T-cell (primary cell): Measurements from ENCODE around the gene ZNF148. TPM values are rescaled to one million over a fixed set of nuclear protein-coding genes. Genes with fewer than 3 reads are reported as not detected.

ENCODE experiments used
- ATAC-seq, 4 experiments: fragments of 200-7000 bp in 3 of 4; fragments of 150-1000 bp in 1 of 4; cut with Tn5 transposase; replicated peaks in 1 of 4; 1 replicate in 3 of 4; 2 replicates in 1 of 4; pipeline ENCODE4 v1.10.0; 2021; ENCODE audit warnings: moderate library complexity in 3 of 4, mild to moderate bottlenecking in 2 of 4, moderate number of reproducible peaks in 1 of 4
- CTCF ChIA-PET, 2 donors: fragments of 300-600 bp; sonication (Branson Sonifier 250); formaldehyde crosslinking; loops; one replicate each; lab custom pipeline; 2022; ENCODE audit warnings: antibody characterized with exemption in 2 of 2; lab: Charles Lee
- POLR2A ChIA-PET, 2 donors: fragments of 300-600 bp; sonication (Branson Sonifier 250); formaldehyde crosslinking; loops; one replicate each; lab custom pipeline; 2022; ENCODE audit warnings: antibody characterized with exemption in 2 of 2; lab: Charles Lee
- DNase-seq, 35 experiments: peaks; one replicate each; pipeline versions ENCODE4 v3.0.0 to v3.0.0-alpha.2; 2013 to 2023
- H3K27ac ChIP-seq: one replicate; pipeline ENCODE4 v1.5.1; 2013; ENCODE audit warnings: low read length
- H3K27me3 ChIP-seq, 2 experiments: replicated peaks in 1 of 2; 1 replicate in 1 of 2; 2 replicates in 1 of 2; pipeline versions ENCODE4 v1.6.1 to v1.7.0; 2013; ENCODE audit warnings: low read length in 1 of 2, mixed read lengths in 1 of 2; ENCODE audit not compliant: control insufficient read depth in 2 of 2, insufficient read depth in 2 of 2; ENCODE audit errors: extremely low read depth in 1 of 2
- H3K36me3 ChIP-seq, 2 donors: 1 replicate in 1 of 2; 2 replicates in 1 of 2; pipeline versions ENCODE4 v1.6.1 to v1.7.0; 2013; ENCODE audit warnings: low read length in 1 of 2; ENCODE audit not compliant: control insufficient read depth in 2 of 2, insufficient read depth in 1 of 2; ENCODE audit errors: extremely low read depth in 1 of 2
- H3K4me1 ChIP-seq, 2 experiments: 1 replicate in 1 of 2; 2 replicates in 1 of 2; pipeline versions ENCODE4 v1.6.1 to v1.7.0; 2013; ENCODE audit warnings: low read length in 2 of 2, mixed read lengths in 1 of 2; ENCODE audit not compliant: insufficient read depth in 2 of 2, control insufficient read depth in 1 of 2; ENCODE audit errors: extremely low read depth in 1 of 2
- H3K4me3 ChIP-seq, 2 donors: 1 replicate in 1 of 2; 2 replicates in 1 of 2; pipeline versions ENCODE4 v1.5.1 to v1.7.0; 2013; ENCODE audit warnings: mild to moderate bottlenecking in 2 of 2, low read length in 1 of 2, moderate library complexity in 1 of 2; ENCODE audit not compliant: control insufficient read depth in 1 of 2; ENCODE audit errors: extremely low read depth in 1 of 2
- H3K9me3 ChIP-seq: 2 replicates; pipeline ENCODE4 v1.7.0; 2013
- H3K27ac Mint-ChIP-seq, 2 donors: one replicate each; pipeline ENCODE4 v1.8.0; 2020 to 2021; ENCODE audit warnings: mild to moderate bottlenecking in 2 of 2, mixed read lengths in 2 of 2
- H3K27me3 Mint-ChIP-seq, 2 donors: one replicate each; pipeline ENCODE4 v1.8.0; 2021 to 2022; ENCODE audit warnings: mixed read lengths in 2 of 2
- H3K36me3 Mint-ChIP-seq: one replicate; pipeline ENCODE4 v1.8.0; 2021; ENCODE audit warnings: mixed read lengths
- H3K4me1 Mint-ChIP-seq, 3 donors: one replicate each; pipeline ENCODE4 v1.8.0; 2020 to 2022; ENCODE audit warnings: mixed read lengths in 3 of 3, mild to moderate bottlenecking in 1 of 3
- H3K4me3 Mint-ChIP-seq, 3 donors: one replicate each; pipeline ENCODE4 v1.8.0; 2020 to 2022; ENCODE audit warnings: mild to moderate bottlenecking in 3 of 3, mixed read lengths in 3 of 3, moderate library complexity in 3 of 3
- H3K9me3 Mint-ChIP-seq, 3 donors: one replicate each; pipeline ENCODE4 v1.8.0; 2020 to 2022; ENCODE audit warnings: mixed read lengths in 3 of 3
- WGBS: methylation state at CpG from one replicate; pipeline ENCODE4 v1.1.5; 2013; ENCODE audit warnings: missing lambda C conversion rate; ENCODE audit not compliant: insufficient coverage; 5-methylcytosine and 5-hydroxymethylcytosine counted together
- total RNA-seq, 35 experiments: library from RNA in 6 of 35; stranded (reverse) in 6 of 35; fragments of 120-200 nt in 1 of 35; gene quantifications; one replicate each; pipeline versions ENCODE4 v1.2.1 to v1.2.4 and lab custom pipeline; 2013 to 2026

The ZNF148 gene
- total RNA-seq, 5 donors from 2014 or later (not counting 1 experiment from before 2014, with no cell fraction given) = 46.5 to 50.6 (median 50.4) TPM

GRCh38 chr3:125357032-125357658 lies 18.0 kb downstream of the ZNF148 start:
- ATAC-seq = peak; percentile 93 to 98 (median 96)
- ChIA-PET CTCF (interaction anchor here (0.5 to 1.5 kb wide), 5 partner anchors 9 to 739 kb away, joined by 3 to 8 read pairs (median 3); no protein-coding TSS in a partner anchor), POLR2A (interaction anchor here (0.7 to 1.4 kb wide), 3 partner anchors 8 to 36 kb away, joined by 4 read pairs; no protein-coding TSS in a partner anchor)
- peak overlapping the region; percentile 68 to 85 (median 76) for H3K4me3 Mint-ChIP-seq
- Histone ChIP-seq H3K36me3 (no peaks in the 10 kb centered on the region), H3K4me1 (peaks cover 5 to 10% of the 10 kb centered on the region in 2 experiments), H3K27ac (peak overlapping the region; percentile 30), H3K27me3 (no peaks in the 10 kb centered on the region), H3K9me3 (no peaks in the 10 kb centered on the region), H3K4me3 (peak overlapping the region; percentile 57 to 79)
- H3K4me1 Mint-ChIP-seq = peaks cover 73 to 82% (median 73%) of the 10 kb centered on the region in 3 donors
- H3K27ac Mint-ChIP-seq = peak overlapping the region; percentile 40 to 65
- H3K27me3 Mint-ChIP-seq = no peaks in the 10 kb centered on the region
- no peaks in the 10 kb centered on the region for H3K9me3 Mint-ChIP-seq
- H3K36me3 Mint-ChIP-seq = no peaks in the 10 kb centered on the region
- 25% methylated on average over 32 of the region's 52 CpGs for WGBS
- peak; percentile 29 to 77 (median 63) for DNase-seq

- ATAC-seq (peak in 3 of 4 experiments; percentile 4), DNase-seq (no peak)
- no peaks in the 10 kb centered on the region for H3K27me3 Mint-ChIP-seq
- H3K9me3 ChIP-seq = no peaks in the 10 kb centered on the region
- no peaks in the 10 kb centered on the region for H3K9me3 Mint-ChIP-seq
- H3K27ac Mint-ChIP-seq = peak overlapping the region; percentile 40 to 65
- peak overlapping the region; percentile 57 to 79 for H3K4me3 ChIP-seq
- ChIA-PET POLR2A (interaction anchor here (0.7 to 1.4 kb wide), 3 partner anchors 8 to 35 kb away, joined by 4 read pairs; no protein-coding TSS in a partner anchor), CTCF (interaction anchor here (0.6 to 1.5 kb wide), 4 partner anchors 45 to 332 kb away, joined by 3 to 5 read pairs (median 3); no protein-coding TSS in a partner anchor)
- H3K36me3 ChIP-seq = no peaks in the 10 kb centered on the region
- 60% methylated on average over 1 of the region's 5 CpGs for WGBS
- H3K27ac ChIP-seq = peak overlapping the region; percentile 22
- H3K4me1 Mint-ChIP-seq = peaks cover 75 to 82% (median 76%) of the 10 kb centered on the region in 3 donors
- H3K4me1 ChIP-seq = peaks cover 5 to 10% of the 10 kb centered on the region in 2 experiments
- H3K36me3 Mint-ChIP-seq = peaks cover 4% of the 10 kb centered on the region
- peak overlapping the region; percentile 68 to 85 (median 76) for H3K4me3 Mint-ChIP-seq
- H3K27me3 ChIP-seq = no peaks in the 10 kb centered on the region
Measured at GRCh38 chr3:125356140-125357026, 18.7 kb downstream of the ZNF148 start.

GRCh38 chr3:125353659-125354058 lies 21.5 kb downstream of the ZNF148 start:
- Histone ChIP-seq H3K4me1 (peaks cover 12 to 22% of the 10 kb centered on the region in 2 experiments), H3K9me3 (no peaks in the 10 kb centered on the region), H3K27me3 (no peaks in the 10 kb centered on the region), H3K36me3 (no peaks in the 10 kb centered on the region), H3K4me3 (no peak overlapping the region), H3K27ac (no peak overlapping the region)
- Mint-ChIP-seq H3K27me3 (no peaks in the 10 kb centered on the region), H3K4me3 (no peak overlapping the region), H3K4me1 (peaks cover 75 to 82% (median 77%) of the 10 kb centered on the region in 3 donors), H3K9me3 (no peaks in the 10 kb centered on the region), H3K36me3 (peaks cover 22% of the 10 kb centered on the region), H3K27ac (no peak overlapping the region)
- DNase-seq = no peak
- WGBS = no CpG with 5 or more reads among the region's 3 CpGs
- ATAC-seq = no peak
- CTCF ChIA-PET = no interaction called here
- POLR2A ChIA-PET = no interaction called here

- H3K27ac Mint-ChIP-seq = no peak overlapping the region
- peaks cover 27% of the 10 kb centered on the region for H3K36me3 Mint-ChIP-seq
- Histone ChIP-seq H3K36me3 (no peaks in the 10 kb centered on the region), H3K27me3 (no peaks in the 10 kb centered on the region), H3K9me3 (no peaks in the 10 kb centered on the region), H3K27ac (no peak overlapping the region), H3K4me1 (peaks cover 12 to 22% of the 10 kb centered on the region in 2 experiments), H3K4me3 (no peak overlapping the region)
- peaks cover 77 to 82% (median 78%) of the 10 kb centered on the region in 3 donors for H3K4me1 Mint-ChIP-seq
- H3K27me3 Mint-ChIP-seq = no peaks in the 10 kb centered on the region
- H3K4me3 Mint-ChIP-seq = no peak overlapping the region
- no peaks in the 10 kb centered on the region for H3K9me3 Mint-ChIP-seq
- ChIA-PET POLR2A (no interaction called here), CTCF (no interaction called here)
- no peak for DNase-seq
- ATAC-seq = no peak
Measured at GRCh38 chr3:125353128-125353527, 22.0 kb downstream of the ZNF148 start.

- peaks cover 27% of the 10 kb centered on the region for H3K36me3 Mint-ChIP-seq
- no peak for ATAC-seq
- ChIA-PET CTCF (interaction anchor here in 1 of 2 donors (0.6 kb wide), 1 partner anchor 20 kb away, joined by 6 read pairs; no protein-coding TSS in a partner anchor), POLR2A (interaction anchor here (0.6 to 0.8 kb wide), 5 partner anchors 8 to 351 kb away, joined by 3 to 6 read pairs (median 4); no protein-coding TSS in a partner anchor)
- no peak overlapping the region for H3K27ac ChIP-seq
- no peaks in the 10 kb centered on the region for H3K9me3 Mint-ChIP-seq
- H3K9me3 ChIP-seq = no peaks in the 10 kb centered on the region
- no peak overlapping the region for H3K4me3 ChIP-seq
- no peaks in the 10 kb centered on the region for H3K27me3 Mint-ChIP-seq
- 83% methylated on average over 1 of the region's 2 CpGs for WGBS
- no peaks in the 10 kb centered on the region for H3K27me3 ChIP-seq
- peaks cover 12 to 22% of the 10 kb centered on the region in 2 experiments for H3K4me1 ChIP-seq
- peaks cover 75 to 79% (median 78%) of the 10 kb centered on the region in 3 donors for H3K4me1 Mint-ChIP-seq
- H3K36me3 ChIP-seq = no peaks in the 10 kb centered on the region
- DNase-seq = no peak
- H3K27ac Mint-ChIP-seq = peak overlapping the region; percentile 5 to 10
- peak overlapping the region in 1 of 3 donors; percentile 12 for H3K4me3 Mint-ChIP-seq
Measured at GRCh38 chr3:125351814-125352456, 23.2 kb downstream of the ZNF148 start.
